Naive thymus-derived CD4-positive, alpha-beta T cell (primary cell): ENCODE results near the gene GDPD5. TPM values are rescaled to one million over a fixed set of nuclear protein-coding genes. Genes with fewer than 3 reads are reported as not detected.

Experiments used
- ATAC-seq: fragments of 150-1000 bp; cut with Tn5 transposase; 2 replicates; pipeline ENCODE4 v1.10.0; 2021; ENCODE audit warnings: mild to moderate bottlenecking, moderate library complexity
- CTCF ChIA-PET: fragments of 350-600 bp; sonication (Branson Sonifier 250); formaldehyde crosslinking; loops from one replicate; lab custom pipeline; 2021; ENCODE audit warnings: antibody characterized with exemption; lab: Charles Lee
- POLR2A ChIA-PET: fragments of 350-600 bp; sonication (Branson Sonifier 250); formaldehyde crosslinking; loops from one replicate; lab custom pipeline; 2021; ENCODE audit warnings: antibody characterized with exemption, inconsistent platforms; lab: Charles Lee
- DNase-seq, 9 donors: peaks; one replicate each; pipeline versions ENCODE4 v3.0.0 to v3.0.0-alpha.2; 2020 to 2022; ENCODE audit warnings: mixed read lengths in 1 of 9
- H3K27ac ChIP-seq: one replicate; pipeline ENCODE4 v1.7.0; 2013; ENCODE audit warnings: mild to moderate bottlenecking, low read depth, low read length, moderate library complexity
- H3K27me3 ChIP-seq, 2 donors: one replicate each; pipeline ENCODE4 v1.7.0; 2013; ENCODE audit warnings: low read length in 2 of 2, mild to moderate bottlenecking in 2 of 2, moderate library complexity in 2 of 2; ENCODE audit not compliant: control insufficient read depth in 2 of 2, insufficient read depth in 2 of 2
- H3K36me3 ChIP-seq, 3 experiments: 1 replicate in 2 of 3; 2 replicates in 1 of 3; pipeline ENCODE4 v1.7.0; 2013; ENCODE audit warnings: low read length in 3 of 3, mild to moderate bottlenecking in 3 of 3, moderate library complexity in 1 of 3; ENCODE audit not compliant: insufficient read depth in 3 of 3, control insufficient read depth in 2 of 3
- H3K4me1 ChIP-seq, 2 donors: one replicate each; pipeline ENCODE4 v1.7.0; 2013; ENCODE audit warnings: low read length in 2 of 2, mild to moderate bottlenecking in 2 of 2, moderate library complexity in 1 of 2; ENCODE audit not compliant: control insufficient read depth in 2 of 2, insufficient read depth in 2 of 2
- H3K4me3 ChIP-seq: 2 replicates; pipeline ENCODE4 v1.7.0; 2013; ENCODE audit warnings: mild to moderate bottlenecking, low read length
- H3K9me3 ChIP-seq, 3 experiments: 1 replicate in 2 of 3; 2 replicates in 1 of 3; pipeline ENCODE4 v1.7.0; 2013; ENCODE audit warnings: low read length in 3 of 3; ENCODE audit not compliant: control insufficient read depth in 2 of 3
- H3K27ac Mint-ChIP-seq, 9 donors: one replicate each; pipeline ENCODE4 v1.8.0; 2020 to 2022; ENCODE audit warnings: mixed read lengths in 9 of 9, mild to moderate bottlenecking in 8 of 9, moderate library complexity in 5 of 9, inconsistent platforms in 2 of 9
- H3K27me3 Mint-ChIP-seq, 5 donors: one replicate each; pipeline ENCODE4 v1.8.0; 2021 to 2022; ENCODE audit warnings: mixed read lengths in 5 of 5, mild to moderate bottlenecking in 1 of 5
- H3K36me3 Mint-ChIP-seq, 5 donors: one replicate each; pipeline ENCODE4 v1.8.0; 2020 to 2022; ENCODE audit warnings: mixed read lengths in 5 of 5, mild to moderate bottlenecking in 3 of 5, inconsistent platforms in 1 of 5
- H3K4me1 Mint-ChIP-seq, 7 donors: one replicate each; pipeline ENCODE4 v1.8.0; 2020 to 2022; ENCODE audit warnings: mixed read lengths in 7 of 7, mild to moderate bottlenecking in 3 of 7, inconsistent platforms in 1 of 7
- H3K4me3 Mint-ChIP-seq, 10 donors: one replicate each; pipeline ENCODE4 v1.8.0; 2020 to 2022; ENCODE audit warnings: mild to moderate bottlenecking in 10 of 10, mixed read lengths in 10 of 10, moderate library complexity in 6 of 10, inconsistent platforms in 2 of 10
- H3K9me3 Mint-ChIP-seq, 11 donors: one replicate each; pipeline ENCODE4 v1.8.0; 2020 to 2022; ENCODE audit warnings: mixed read lengths in 11 of 11, mild to moderate bottlenecking in 4 of 11, inconsistent platforms in 1 of 11, moderate library complexity in 1 of 11
- intact Hi-C, 2 donors: fragments of 100-400 bp; cut with micrococcal nuclease; formaldehyde crosslinking; loops; one replicate each; pipeline ENCODE4 v1.15.1; 2023
- polyA plus RNA-seq, 2 donors: library from polyadenylated mRNA; unstranded; fragments of 300-500 nt; fragmentation: Illumina TruSeq; gene quantifications; one replicate each; pipeline ENCODE4 v1.2.3, GENCODE V29; 2021
- total RNA-seq, 6 experiments: library from RNA in 5 of 6; stranded (reverse) in 5 of 6; gene quantifications; 1 replicate in 5 of 6; 2 replicates in 1 of 6; pipeline ENCODE4 v1.2.3 and lab custom pipeline; 2021 to 2026

The GDPD5 gene
- total and polyA plus RNA-seq, 7 experiments from 2014 or later: 3.9 to 50.3 (median 21.1) TPM

- ChIA-PET CTCF (interaction anchor here (0.9 to 1.4 kb wide), 2 partner anchors 20 to 36 kb away, joined by 3 to 6 read pairs; no protein-coding TSS in a partner anchor), POLR2A (no interaction called here)
- Histone ChIP-seq H3K27me3 (no peaks in the 10 kb centered on the region), H3K9me3 (no peaks in the 10 kb centered on the region), H3K4me3 (no peak overlapping the region), H3K36me3 (peaks cover 0 to 63% (median 8%) of the 10 kb centered on the region in 3 experiments), H3K27ac (no peak overlapping the region), H3K4me1 (peaks cover 0 to 2% of the 10 kb centered on the region in 2 donors)
- peaks cover 0 to 10% (median 8%) of the 10 kb centered on the region in 5 donors for H3K36me3 Mint-ChIP-seq
- intact Hi-C loops: loop anchor here in 1 of 2 donors (10.0 kb wide), 2 partner anchors 246 to 1174 kb away; partner anchors contain the start of genes PGM2L1 and UVRAG
- no peaks in the 10 kb centered on the region for H3K9me3 Mint-ChIP-seq
- DNase-seq: no peak
- H3K4me1 Mint-ChIP-seq: peaks cover 2 to 22% (median 7%) of the 10 kb centered on the region in 7 donors
- no peaks in the 10 kb centered on the region for H3K27me3 Mint-ChIP-seq
- ATAC-seq: no peak
- peak overlapping the region in 1 of 10 donors; percentile 29 for H3K4me3 Mint-ChIP-seq
- no peak overlapping the region for H3K27ac Mint-ChIP-seq
Observed at GRCh38 chr11:75568616-75569219, 43.0 kb upstream of the GDPD5 start.

GRCh38 chr11:75567971-75568370 is 42.2 kb upstream of the GDPD5 start:
- no peaks in the 10 kb centered on the region for H3K27me3 Mint-ChIP-seq

GRCh38 chr11:75566763-75567279 is 41.1 kb upstream of the GDPD5 start:
- ATAC-seq: no peak
- H3K4me1 Mint-ChIP-seq: peaks cover 14 to 36% (median 22%) of the 10 kb centered on the region in 7 donors
- Histone ChIP-seq H3K27ac (no peak overlapping the region), H3K4me1 (peaks cover 8 to 14% of the 10 kb centered on the region in 2 donors), H3K4me3 (no peak overlapping the region), H3K9me3 (no peaks in the 10 kb centered on the region), H3K36me3 (peaks cover 0 to 55% (median 8%) of the 10 kb centered on the region in 3 experiments), H3K27me3 (no peaks in the 10 kb centered on the region)
- ChIA-PET CTCF (interaction anchor here (1.3 to 2.5 kb wide), 3 partner anchors 10 to 178 kb away, joined by 3 to 12 read pairs (median 6); no protein-coding TSS in a partner anchor), POLR2A (interaction anchor here (1.4 kb wide), 1 partner anchor 19 kb away, joined by 3 read pairs; no protein-coding TSS in a partner anchor)
- H3K4me3 Mint-ChIP-seq: no peak overlapping the region
- DNase-seq: no peak
- intact Hi-C loops: loop anchor here in 1 of 2 donors (10.0 kb wide), 2 partner anchors 248 to 1172 kb away; partner anchors contain the start of genes PGM2L1 and UVRAG
- no peaks in the 10 kb centered on the region for H3K9me3 Mint-ChIP-seq
- peaks cover 0 to 9% (median 5%) of the 10 kb centered on the region in 5 donors for H3K36me3 Mint-ChIP-seq
- no peaks in the 10 kb centered on the region for H3K27me3 Mint-ChIP-seq
- H3K27ac Mint-ChIP-seq: no peak overlapping the region

More at GRCh38 chr11:75567971-75568370, 42.2 kb upstream of the GDPD5 start:
- no peaks in the 10 kb centered on the region for H3K9me3 Mint-ChIP-seq
- no peak overlapping the region for H3K4me3 ChIP-seq
- peaks cover 6 to 10% of the 10 kb centered on the region in 2 donors for H3K4me1 ChIP-seq
- ATAC-seq (no peak), DNase-seq (no peak)
- peaks cover 0 to 58% (median 8%) of the 10 kb centered on the region in 3 experiments for H3K36me3 ChIP-seq
- peaks cover 0 to 10% (median 8%) of the 10 kb centered on the region in 5 donors for H3K36me3 Mint-ChIP-seq
- H3K4me3 Mint-ChIP-seq: no peak overlapping the region
- no peak overlapping the region for H3K27ac Mint-ChIP-seq
- no peak overlapping the region for H3K27ac ChIP-seq
- ChIA-PET POLR2A (no interaction called here), CTCF (interaction anchor here (0.9 to 1.4 kb wide), 2 partner anchors 19 to 35 kb away, joined by 3 to 6 read pairs; no protein-coding TSS in a partner anchor)
- intact Hi-C loops: loop anchor here in 1 of 2 donors (10.0 kb wide), 2 partner anchors 247 to 1173 kb away; partner anchors contain the start of genes PGM2L1 and UVRAG
- no peaks in the 10 kb centered on the region for H3K9me3 ChIP-seq
- H3K4me1 Mint-ChIP-seq: peaks cover 9 to 30% (median 15%) of the 10 kb centered on the region in 7 donors
- no peaks in the 10 kb centered on the region for H3K27me3 ChIP-seq

GRCh38 chr11:75565916-75566762 is 40.4 kb upstream of the GDPD5 start:
- ChIA-PET POLR2A (interaction anchor here (1.4 kb wide), 1 partner anchor 18 kb away, joined by 3 read pairs; no protein-coding TSS in a partner anchor), CTCF (interaction anchor here (1.3 to 2.5 kb wide), 2 partner anchors 11 to 178 kb away, joined by 3 to 12 read pairs; no protein-coding TSS in a partner anchor)
- intact Hi-C loops: loop anchor here in 1 of 2 donors (10.0 kb wide), 2 partner anchors 249 to 1171 kb away; partner anchors contain the start of genes PGM2L1 and UVRAG
- Mint-ChIP-seq H3K4me3 (no peak overlapping the region), H3K27ac (peak overlapping the region in 2 of 9 donors; percentile 30 to 82), H3K9me3 (no peaks in the 10 kb centered on the region), H3K36me3 (peaks cover 0 to 9% (median 5%) of the 10 kb centered on the region in 5 donors), H3K4me1 (peaks cover 18 to 41% (median 27%) of the 10 kb centered on the region in 7 donors), H3K27me3 (no peaks in the 10 kb centered on the region)
- H3K9me3 ChIP-seq: no peaks in the 10 kb centered on the region
- H3K4me1 ChIP-seq: peaks cover 13 to 20% of the 10 kb centered on the region in 2 donors
- ATAC-seq (no peak), DNase-seq (no peak)
- no peak overlapping the region for H3K27ac ChIP-seq
- H3K4me3 ChIP-seq: no peak overlapping the region
- peaks cover 0 to 48% (median 8%) of the 10 kb centered on the region in 3 experiments for H3K36me3 ChIP-seq
- no peaks in the 10 kb centered on the region for H3K27me3 ChIP-seq

GRCh38 chr11:75565221-75565814 is 39.6 kb upstream of the GDPD5 start:
- H3K4me3 Mint-ChIP-seq: peak overlapping the region in 1 of 10 donors; percentile 99
- POLR2A ChIA-PET: no interaction called here
- H3K27me3 Mint-ChIP-seq: no peaks in the 10 kb centered on the region
- Histone ChIP-seq H3K4me3 (no peak overlapping the region), H3K36me3 (peaks cover 0 to 40% (median 8%) of the 10 kb centered on the region in 3 experiments), H3K9me3 (no peaks in the 10 kb centered on the region), H3K27ac (no peak overlapping the region), H3K27me3 (no peaks in the 10 kb centered on the region), H3K4me1 (peaks cover 15 to 22% of the 10 kb centered on the region in 2 donors)
- intact Hi-C loops: loop anchor here in 1 of 2 donors (10.0 kb wide), 2 partner anchors 249 to 1171 kb away; partner anchors contain the start of genes PGM2L1 and UVRAG
- H3K27ac Mint-ChIP-seq: peak overlapping the region in 2 of 9 donors; percentile 12 to 82
- H3K4me1 Mint-ChIP-seq: peaks cover 18 to 46% (median 32%) of the 10 kb centered on the region in 7 donors
- DNase-seq (no peak), ATAC-seq (no peak)
- no peaks in the 10 kb centered on the region for H3K9me3 Mint-ChIP-seq
- peaks cover 0 to 9% (median 5%) of the 10 kb centered on the region in 5 donors for H3K36me3 Mint-ChIP-seq
- CTCF ChIA-PET: interaction anchor here (2.5 kb wide), 1 partner anchor 11 kb away, joined by 12 read pairs; no protein-coding TSS in a partner anchor
